GM21515 (cell line): ENCODE results near the gene POLQ.
"Not testable (repeated sequence)": the region's sequence is repeated elsewhere in the genome, so short reads cannot be mapped to it uniquely, and the experiment has no call there.

Source experiments
- ATAC-seq: cut with Tn5 transposase; IDR thresholded peaks from one replicate; pipeline ENCODE4 v1.9.1; 2021; ENCODE audit not compliant: unreplicated experiment

POLQ gene

GRCh38 chr3:121514496-121514895 is 31.3 kb downstream of the POLQ start:
- no peak for ATAC-seq

- no peak for ATAC-seq
Observed at GRCh38 chr3:121508389-121508788, 37.4 kb downstream of the POLQ start.

GRCh38 chr3:121505256-121505655 is 40.5 kb downstream of the POLQ start:
- ATAC-seq: no peak

GRCh38 chr3:121504618-121505017 is 41.2 kb downstream of the POLQ start:
- no peak for ATAC-seq

GRCh38 chr3:121496786-121497185 is 49.0 kb downstream of the POLQ start:
- no peak for ATAC-seq

GRCh38 chr3:121493431-121493830 is 52.4 kb downstream of the POLQ start:
- no peak for ATAC-seq

- no peak for ATAC-seq
Observed at GRCh38 chr3:121491683-121492320, 54.0 kb downstream of the POLQ start.

- ATAC-seq: no peak
Observed at GRCh38 chr3:121490161-121490560, 55.6 kb downstream of the POLQ start.

GRCh38 chr3:121488628-121489027 is 57.2 kb downstream of the POLQ start:
- no peak for ATAC-seq

GRCh38 chr3:121483290-121483689 is 62.5 kb downstream of the POLQ start:
- no peak for ATAC-seq

- no peak for ATAC-seq
Observed at GRCh38 chr3:121482660-121483059, 63.1 kb downstream of the POLQ start.

GRCh38 chr3:121481106-121481880 is 64.5 kb downstream of the POLQ start:
- no peak for ATAC-seq

- no peak for ATAC-seq
Observed at GRCh38 chr3:121477589-121477988, 68.2 kb downstream of the POLQ start.

- ATAC-seq: no peak
Observed at GRCh38 chr3:121473001-121473400, 72.8 kb downstream of the POLQ start.

- ATAC-seq: no peak
Observed at GRCh38 chr3:121467085-121467484, 78.7 kb downstream of the POLQ start.

GRCh38 chr3:121463745-121464144 is 82.0 kb downstream of the POLQ start:
- ATAC-seq: no peak

- no peak for ATAC-seq
Observed at GRCh38 chr3:121462565-121462964, 83.2 kb downstream of the POLQ start.

- ATAC-seq: not testable (repeated sequence)
Observed at GRCh38 chr3:121451752-121452151, 94.0 kb downstream of the POLQ start.

GRCh38 chr3:121443456-121443855 is 102.3 kb downstream of the POLQ start:
- ATAC-seq: no peak

- no peak for ATAC-seq
Observed at GRCh38 chr3:121436641-121437040, 109.1 kb downstream of the POLQ start.

- ATAC-seq: no peak
Observed at GRCh38 chr3:121436074-121436473, 109.7 kb downstream of the POLQ start.

GRCh38 chr3:121431726-121432517 is 113.9 kb downstream of the POLQ start:
- peak; percentile 92 for ATAC-seq
